ENCODE results near the gene RHBG. TPM values are rescaled to one million over a fixed set of nuclear protein-coding genes. Genes with fewer than 3 reads are reported as not detected.

RHBG gene
- total RNA-seq, 1 experiment from 2014 or later: 5.7 TPM

- Histone ChIP-seq H3K27ac (ENCODE audit: low read depth, low read length) (no peak overlapping the region), H3K27me3 (ENCODE audit: insufficient read depth, low read length) (no peaks in the 10 kb centered on the region), H4K20me1 (ENCODE audit: insufficient read depth) (no peaks in the 10 kb centered on the region), H3K4me1 (ENCODE audit: control insufficient read depth in 1 of 2, insufficient read depth in 2 of 2, low read length in 2 of 2) (peaks cover 0 to 22% of the 10 kb centered on the region in 2 experiments; a peak in 2 of 4 replicates), H3K9ac (ENCODE audit: low read length) (no peak overlapping the region), H2AFZ (ENCODE audit: low read depth, low read length, poor library complexity, severe bottlenecking) (no peak overlapping the region), H3K4me3 (replicated peaks in 1 of 2; ENCODE audit: low read depth in 1 of 2, low read length in 2 of 2) (no peak overlapping the region), H3K4me2 (ENCODE audit: low read length) (no peak overlapping the region), H3K9me3 (ENCODE audit: control insufficient read depth in 1 of 2, insufficient read depth in 1 of 2, low read depth in 1 of 2, low read length in 2 of 2) (no peaks in the 10 kb centered on the region), H3K79me2 (ENCODE audit: insufficient read depth, low read length) (no peaks in the 10 kb centered on the region), H3K36me3 (ENCODE audit: control insufficient read depth in 1 of 2, insufficient read depth in 2 of 2, low read length in 2 of 2) (no peaks in the 10 kb centered on the region), H3K9me2 (ENCODE audit: insufficient read depth) (no peaks in the 10 kb centered on the region)
- no peak for DNase-seq (ENCODE audit: low read depth, low spot score)
- no peak for ATAC-seq
- TF ChIP-seq ZNF274 (IDR thresholded peaks at IDR 0.05; ENCODE audit: low read depth, low read length): no peak
- no peak for TF ChIP-seq ZFX (IDR thresholded peaks at IDR 0.05)
- TF ChIP-seq SRF (IDR thresholded peaks at IDR 0.05; ENCODE audit: low read depth): no peak
- TF ChIP-seq ELF1 (IDR thresholded peaks at IDR 0.05; ENCODE audit: borderline replicate concordance, low read depth): no peak
- TF ChIP-seq CEBPB (IDR thresholded peaks at IDR 0.05; ENCODE audit: low read depth): no peak
- TF ChIP-seq, protein P1, sequence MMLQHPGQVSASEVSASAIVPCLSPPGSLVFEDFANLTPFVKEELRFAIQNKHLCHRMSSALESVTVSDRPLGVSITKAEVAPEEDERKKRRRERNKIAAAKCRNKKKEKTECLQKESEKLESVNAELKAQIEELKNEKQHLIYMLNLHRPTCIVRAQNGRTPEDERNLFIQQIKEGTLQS (IDR thresholded peaks at IDR 0.05): no peak
- no peak for TF ChIP-seq POLR2A (IDR thresholded peaks at IDR 0.05; ENCODE audit: borderline replicate concordance, extremely low read depth, insufficient read depth, insufficient read length)
- TF ChIP-seq RAD21 (IDR thresholded peaks at IDR 0.05; ENCODE audit: low read depth): no peak
- TF ChIP-seq CBX3 (IDR thresholded peaks at IDR 0.05; ENCODE audit: low read depth): no peak
- TF ChIP-seq YY1 (IDR thresholded peaks at IDR 0.05; ENCODE audit: extremely low read depth, insufficient replicate concordance, low read depth, low read length): no peak
- no peak for TF ChIP-seq SIN3A (IDR thresholded peaks at IDR 0.05; ENCODE audit: low read depth)
- TF ChIP-seq EZH2 (IDR thresholded peaks at IDR 0.05): no peak
- no peak for TF ChIP-seq POLR2AphosphoS5 (IDR thresholded peaks at IDR 0.05; ENCODE audit: low read depth, low read length)
- TF ChIP-seq, protein P2, sequence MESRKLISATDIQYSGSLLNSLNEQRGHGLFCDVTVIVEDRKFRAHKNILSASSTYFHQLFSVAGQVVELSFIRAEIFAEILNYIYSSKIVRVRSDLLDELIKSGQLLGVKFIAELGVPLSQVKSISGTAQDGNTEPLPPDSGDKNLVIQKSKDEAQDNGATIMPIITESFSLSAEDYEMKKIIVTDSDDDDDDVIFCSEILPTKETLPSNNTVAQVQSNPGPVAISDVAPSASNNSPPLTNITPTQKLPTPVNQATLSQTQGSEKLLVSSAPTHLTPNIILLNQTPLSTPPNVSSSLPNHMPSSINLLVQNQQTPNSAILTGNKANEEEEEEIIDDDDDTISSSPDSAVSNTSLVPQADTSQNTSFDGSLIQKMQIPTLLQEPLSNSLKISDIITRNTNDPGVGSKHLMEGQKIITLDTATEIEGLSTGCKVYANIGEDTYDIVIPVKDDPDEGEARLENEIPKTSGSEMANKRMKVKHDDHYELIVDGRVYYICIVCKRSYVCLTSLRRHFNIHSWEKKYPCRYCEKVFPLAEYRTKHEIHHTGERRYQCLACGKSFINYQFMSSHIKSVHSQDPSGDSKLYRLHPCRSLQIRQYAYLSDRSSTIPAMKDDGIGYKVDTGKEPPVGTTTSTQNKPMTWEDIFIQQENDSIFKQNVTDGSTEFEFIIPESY (IDR thresholded peaks at IDR 0.05; ENCODE audit: extremely low read depth, insufficient replicate concordance, low read length): no peak
- no peak for TF ChIP-seq REST (IDR thresholded peaks at IDR 0.05; ENCODE audit: low read depth)
- no peak for TF ChIP-seq EGR1 (IDR thresholded peaks at IDR 0.05; ENCODE audit: low read depth)
- TF ChIP-seq MAX (IDR thresholded peaks at IDR 0.05): no peak
- TF ChIP-seq TCF7L2 (IDR thresholded peaks at IDR 0.05; ENCODE audit: borderline replicate concordance, extremely low read depth, insufficient read depth, insufficient read length): no peak
- no peak for TF ChIP-seq CTCF (IDR thresholded peaks at IDR 0.05 in 2 of 3, conservative IDR thresholded peaks at IDR 0.05 in 1 of 3; ENCODE audit: borderline replicate concordance in 1 of 3, insufficient read depth in 1 of 3, low read depth in 2 of 3, low read length in 2 of 3)
- TF ChIP-seq JUND (IDR thresholded peaks at IDR 0.05): no peak
- ChIA-PET RAD21 (ENCODE audit: low non-redundant PET in 1 of 2, low total read pairs in 2 of 2, uncharacterized antibody in 2 of 2, unreplicated experiment in 2 of 2) (no interaction called here), CTCF (no interaction called here), POLR2A (no interaction called here)
- intact Hi-C loops (cut with micrococcal nuclease): no loop called here
- BruUV-seq (replicated peaks): no TSS peak
Observed at GRCh38 chr1:156391701-156392100, 22.7 kb downstream of the RHBG start.
